T-helper 9 cell (primary cell): ENCODE results near the gene DYRK2.

ENCODE experiments used
- DNase-seq: peaks from one replicate; pipeline ENCODE4 v3.0.0-alpha.2; 2020
- total RNA-seq, 2 donors: gene quantifications; one replicate each; lab custom pipeline; 2026; lab: John Stamatoyannopoulos, UW

Gene DYRK2
- total RNA-seq, result 195 to 257 reads per million in 2 donors

GRCh38 chr12:67648521-67649260 is at the start of gene DYRK2:
Gene DYRK2, plus strand, starts transcription at chr12:67648745. Its CDS starts 389 bp downstream, at chr12:67649134.
- DNase-seq, result peak; percentile 70

GRCh38 chr12:67599691-67600090 is 48.9 kb upstream of the DYRK2 start:
- no peak for DNase-seq

- DNase-seq, result no peak
Observed at GRCh38 chr12:67601126-67601525, 47.4 kb upstream of the DYRK2 start.

- no peak for DNase-seq
Observed at GRCh38 chr12:67609226-67609870, 39.2 kb upstream of the DYRK2 start.

- no peak for DNase-seq
Observed at GRCh38 chr12:67613040-67613439, 35.5 kb upstream of the DYRK2 start.

- DNase-seq, result no peak
Observed at GRCh38 chr12:67617629-67618028, 30.9 kb upstream of the DYRK2 start.

- DNase-seq, result no peak
Observed at GRCh38 chr12:67618303-67618702, 30.2 kb upstream of the DYRK2 start.

- DNase-seq, result no peak
Observed at GRCh38 chr12:67621112-67621511, 27.4 kb upstream of the DYRK2 start.

- no peak for DNase-seq
Observed at GRCh38 chr12:67621926-67622325, 26.6 kb upstream of the DYRK2 start.

- DNase-seq, result no peak
Observed at GRCh38 chr12:67623259-67623658, 25.3 kb upstream of the DYRK2 start.

- no peak for DNase-seq
Observed at GRCh38 chr12:67624355-67624754, 24.2 kb upstream of the DYRK2 start.

- DNase-seq, result no peak
Observed at GRCh38 chr12:67625004-67625403, 23.5 kb upstream of the DYRK2 start.

GRCh38 chr12:67626156-67626555 is 22.4 kb upstream of the DYRK2 start:
- no peak for DNase-seq

GRCh38 chr12:67630373-67631088 is 18.0 kb upstream of the DYRK2 start:
- DNase-seq, result peak; percentile 85

- DNase-seq, result no peak
Observed at GRCh38 chr12:67632005-67632404, 16.5 kb upstream of the DYRK2 start.

- DNase-seq, result no peak
Observed at GRCh38 chr12:67633024-67633610, 15.4 kb upstream of the DYRK2 start.

- no peak for DNase-seq
Observed at GRCh38 chr12:67633708-67634107, 14.8 kb upstream of the DYRK2 start.

GRCh38 chr12:67634303-67634761 is 14.2 kb upstream of the DYRK2 start:
- DNase-seq, result no peak

GRCh38 chr12:67637718-67638117 is 10.8 kb upstream of the DYRK2 start:
- DNase-seq, result no peak

GRCh38 chr12:67638694-67639093 is 9.9 kb upstream of the DYRK2 start:
- DNase-seq, result no peak

GRCh38 chr12:67640863-67641262 is 7.7 kb upstream of the DYRK2 start:
- no peak for DNase-seq

GRCh38 chr12:67645126-67645525 is 3.4 kb upstream of the DYRK2 start:
- no peak for DNase-seq

- no peak for DNase-seq
Observed at GRCh38 chr12:67645601-67646000, 2.9 kb upstream of the DYRK2 start.
